ENCODE results near the gene ALDH2.
"Not testable (repeated sequence)": the region's sequence is repeated elsewhere in the genome, so short reads cannot be mapped to it uniquely, and the experiment has no call there.

Gene ALDH2

GRCh38 chr12:111828338-111828979 is 61.7 kb downstream of the ALDH2 start:
- no peak for DNase-seq

- not testable (repeated sequence) for DNase-seq
Observed at GRCh38 chr12:111829635-111830034, 62.9 kb downstream of the ALDH2 start.

DNA sequence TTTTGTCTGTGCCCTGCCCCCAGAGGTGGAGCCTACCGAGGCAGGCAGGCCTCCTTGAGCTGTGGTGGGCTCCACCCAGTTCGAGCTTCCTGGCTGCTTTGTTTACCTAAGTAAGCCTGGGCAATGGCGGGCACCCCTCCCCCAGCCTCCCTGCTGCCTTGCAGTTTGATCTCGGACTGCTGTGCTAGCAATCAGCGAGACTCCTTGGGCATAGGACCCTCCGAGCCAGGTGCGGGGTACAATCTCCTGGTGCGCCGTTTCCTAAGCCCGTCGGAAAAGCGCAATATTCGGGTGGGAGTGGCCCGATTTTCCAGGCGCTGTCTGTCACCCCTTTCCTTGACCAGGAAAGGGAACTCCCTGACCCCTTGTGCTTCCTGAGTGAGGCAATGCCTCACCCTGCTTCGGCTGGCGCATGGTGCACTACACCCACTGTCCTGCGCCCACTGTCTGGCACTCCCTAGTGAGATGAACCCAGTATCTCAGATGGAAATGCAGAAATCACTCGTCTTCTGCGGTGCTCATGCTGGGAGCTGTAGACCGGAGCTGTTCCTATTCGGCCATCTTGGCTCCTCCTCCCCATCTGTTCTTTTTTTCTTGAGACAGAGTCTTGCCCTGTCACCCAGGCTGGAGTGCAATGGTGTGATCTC is 68.1 kb downstream of the ALDH2 start:
- DNase-seq: not testable (repeated sequence)

GRCh38 chr12:111835531-111836181 is 68.9 kb downstream of the ALDH2 start:
- DNase-seq: not testable (repeated sequence)

DNA sequence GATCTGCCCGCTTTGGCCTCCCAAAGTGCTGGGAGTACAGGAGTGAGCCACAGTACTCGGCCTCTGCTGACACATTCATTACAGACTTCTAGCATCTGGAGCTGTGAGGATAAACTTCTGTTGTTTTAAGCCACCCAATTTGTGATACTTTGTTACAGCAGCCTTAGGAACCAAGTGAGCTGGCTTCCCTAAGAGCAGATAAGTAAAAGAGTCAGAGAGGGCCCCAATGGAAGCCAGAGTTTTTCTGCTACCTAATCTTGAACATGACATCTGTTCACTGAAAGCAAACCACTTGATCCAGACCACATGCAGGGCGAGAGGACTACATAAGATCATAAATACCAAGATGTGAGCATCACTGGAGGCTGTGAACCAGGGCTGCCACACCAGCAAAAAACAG is 71.6 kb downstream of the ALDH2 start:
- DNase-seq: no peak

GRCh38 chr12:111840807-111841206 is 74.1 kb downstream of the ALDH2 start:
- DNase-seq: no peak

DNA sequence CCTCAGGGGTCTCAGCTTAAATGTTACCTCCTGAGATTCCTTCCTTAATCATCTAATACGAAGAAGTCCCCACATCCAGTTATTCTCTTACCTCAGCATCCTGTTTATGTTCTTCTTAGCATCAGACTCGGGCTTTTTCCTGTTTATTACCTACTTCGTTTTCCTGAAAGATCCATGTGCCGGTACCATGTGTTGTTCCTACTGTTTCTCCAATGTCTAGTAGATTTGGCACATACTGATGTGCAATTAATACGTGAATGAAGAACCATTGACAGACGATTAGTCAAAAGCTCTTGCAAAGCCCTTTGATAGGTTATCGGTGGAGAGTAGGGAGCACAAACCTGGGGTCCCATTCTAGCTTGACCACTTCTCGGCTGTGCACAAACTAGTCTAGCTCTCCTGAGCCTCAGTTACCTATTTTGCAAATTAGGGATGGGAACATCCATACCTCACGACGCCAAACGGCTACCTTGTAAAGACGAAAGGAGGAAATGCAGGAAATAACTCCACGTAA is 74.6 kb downstream of the ALDH2 start:
- DNase-seq: no peak

- peak; percentile 99 for DNase-seq
Observed at GRCh38 chr12:111841750-111842555, 75.2 kb downstream of the ALDH2 start, which contains the start of gene MAPKAPK5. MAPKAPK5 (plus strand) TSS chr12:111842228; CDS start chr12:111842734, 506 bp downstream.

GRCh38 chr12:111842556-111843396 is 76.0 kb downstream of the ALDH2 start:
- peak; percentile 45 for DNase-seq

GRCh38 chr12:111846016-111846415 is 79.3 kb downstream of the ALDH2 start:
- no peak for DNase-seq

GRCh38 chr12:111850526-111850925 is 83.8 kb downstream of the ALDH2 start:
- no peak for DNase-seq

DNA sequence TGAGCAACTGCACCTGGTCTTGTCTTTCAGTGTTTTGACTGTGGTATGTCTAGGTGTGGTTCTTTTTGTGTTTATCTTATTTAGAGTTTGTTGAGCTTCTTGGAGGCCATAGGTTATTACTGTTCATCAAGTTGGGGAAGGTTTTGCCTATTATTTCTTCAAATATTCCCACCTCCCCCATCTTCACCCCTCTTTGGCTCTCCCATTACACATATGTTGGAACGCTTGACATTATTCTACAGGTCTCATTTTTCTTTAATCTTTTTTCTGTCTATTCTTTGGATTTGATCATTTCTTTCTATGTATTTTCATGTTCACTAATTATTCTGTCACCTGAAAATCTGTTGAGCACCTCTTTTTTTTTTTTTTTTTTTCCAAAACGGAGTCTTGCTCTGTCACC is 91.5 kb downstream of the ALDH2 start:
- no peak for DNase-seq

DNA sequence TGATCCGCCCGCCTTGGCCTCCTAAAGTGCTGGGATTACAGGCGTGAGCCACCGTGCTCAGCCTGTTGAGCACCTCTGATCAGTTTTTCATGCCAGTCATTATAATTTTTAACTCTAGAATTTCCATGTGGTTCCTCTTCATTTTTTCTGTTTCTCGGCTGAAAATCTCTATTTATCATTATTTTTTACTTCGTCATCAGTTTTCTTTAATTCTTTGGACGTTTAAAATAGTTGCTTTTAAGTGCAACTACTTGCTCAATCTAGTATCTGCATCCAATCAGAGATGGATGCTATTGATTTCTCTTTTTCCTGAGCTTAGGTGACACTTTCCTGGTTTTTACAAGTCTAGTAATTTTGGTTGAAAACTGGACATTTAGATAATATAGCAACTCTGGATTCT is 92.0 kb downstream of the ALDH2 start:
- DNase-seq: no peak

DNA sequence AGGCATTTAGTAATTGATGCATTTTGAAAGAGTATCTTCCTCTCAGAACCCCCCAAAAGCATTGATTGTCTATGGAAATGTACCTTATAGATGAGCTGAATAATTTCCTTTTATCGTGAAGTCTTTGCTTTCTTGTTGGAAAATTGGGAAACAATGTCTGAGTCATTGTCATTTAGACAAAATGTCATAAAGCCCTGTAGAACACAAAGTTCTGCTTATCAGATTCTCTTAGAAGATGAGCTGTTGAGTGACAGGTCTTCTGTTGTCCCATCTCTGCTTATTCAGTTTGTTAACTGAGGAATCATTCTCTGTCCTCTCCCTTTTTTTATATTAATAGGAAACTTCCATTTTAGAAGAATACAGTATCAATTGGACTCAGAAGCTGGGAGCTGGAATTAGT is 98.2 kb downstream of the ALDH2 start:
- DNase-seq: no peak

All from right forelimb (tissue), 1 donor.